ENCODE results near the gene CCL28. TPM values are rescaled to one million over a fixed set of nuclear protein-coding genes. Genes with fewer than 3 reads are reported as not detected.
"Not testable (repeated sequence)": the region's sequence is repeated elsewhere in the genome, so short reads cannot be mapped to it uniquely, and the experiment has no call there.

Gene CCL28, protein sequence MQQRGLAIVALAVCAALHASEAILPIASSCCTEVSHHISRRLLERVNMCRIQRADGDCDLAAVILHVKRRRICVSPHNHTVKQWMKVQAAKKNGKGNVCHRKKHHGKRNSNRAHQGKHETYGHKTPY
- 1 to 10 TPM in 2 of 8 experiments, under 1 TPM in 4, not detected in 2; 0.11 to 4.0 (median 0.63) TPM for total RNA-seq

DNA sequence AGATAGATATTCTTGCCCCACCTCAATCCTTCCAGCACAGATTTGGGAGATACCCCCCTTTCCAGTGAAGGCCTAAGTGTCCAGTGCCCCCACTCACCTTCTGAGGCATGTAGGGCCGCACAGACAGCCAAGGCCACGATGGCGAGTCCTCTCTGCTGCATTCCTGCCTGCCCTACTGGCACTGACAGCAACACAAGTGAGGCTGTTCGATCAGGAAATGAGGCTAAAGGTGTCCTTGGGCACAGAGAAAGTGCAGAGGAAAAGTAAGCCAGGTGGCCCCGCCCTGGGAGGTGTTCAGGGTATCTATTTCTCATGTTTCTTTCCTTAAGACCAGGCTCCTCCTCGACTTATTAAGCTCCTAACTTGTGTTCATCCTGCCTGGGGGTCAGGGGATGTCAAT lies at the start of gene CCL28:
Gene CCL28 (minus strand): TSS at position 236 of the 400 bp plus-strand sequence. CDS start 75 bp downstream, at position 161.
- in situ Hi-C loops (cut with MboI; ENCODE audit: low pct_unique_long_range_greater_than_20kb in 2 of 9, low sequenced_read_pairs in 9 of 9, unreplicated experiment in 9 of 9): no loop called here
- 20 to 90% (median 58%) methylated on average over 1 to 5 of the region's 6 CpGs; no CpG with 5 or more reads in 4 of the 10 experiments for WGBS, 10 experiments

GRCh38 chr5:43461066-43461465 lies 48.9 kb upstream of the CCL28 start:
- in situ Hi-C loops (cut with MboI; ENCODE audit: low pct_unique_long_range_greater_than_20kb in 2 of 9, low sequenced_read_pairs in 9 of 9, unreplicated experiment in 9 of 9): no loop called here
- 100% methylated on average over 1 of the region's 1 CpG; no CpG with 5 or more reads in 7 of the 10 experiments for WGBS, 10 experiments
- H3K4me3 ChIP-seq: no peak overlapping the region
- no peak for ATAC-seq (replicated peaks in 6 of 8)
- no peaks in the 10 kb centered on the region for H3K4me1 ChIP-seq (replicated peaks in 1 of 2)
- H3K27ac ChIP-seq: no peak overlapping the region

More for the DNA sequence above, at the start of gene CCL28:
- no peak within 1 kb of the TSS for H3K27ac ChIP-seq
- no peaks in the 10 kb centered on the region for H3K4me1 ChIP-seq (replicated peaks in 1 of 2)
- no peak within 1 kb of the TSS for H3K4me3 ChIP-seq
- no peak for ATAC-seq (replicated peaks in 6 of 8)

- WGBS, 10 experiments: 79 to 100% (median 96%) methylated on average over 1 to 3 of the region's 3 CpGs; no CpG with 5 or more reads in 1 of the 10 experiments
- no peak for ATAC-seq (replicated peaks in 6 of 8)
- H3K4me3 ChIP-seq: no peak overlapping the region
- no peak overlapping the region for H3K27ac ChIP-seq
- in situ Hi-C loops (cut with MboI; ENCODE audit: low pct_unique_long_range_greater_than_20kb in 2 of 9, low sequenced_read_pairs in 9 of 9, unreplicated experiment in 9 of 9): no loop called here
- H3K4me1 ChIP-seq (replicated peaks in 1 of 2): no peaks in the 10 kb centered on the region
Measured at GRCh38 chr5:43456556-43456955, 44.4 kb upstream of the CCL28 start.

- in situ Hi-C loops (cut with MboI; ENCODE audit: low pct_unique_long_range_greater_than_20kb in 2 of 9, low sequenced_read_pairs in 9 of 9, unreplicated experiment in 9 of 9); ATAC-seq (replicated peaks in 6 of 8); H3K4me1 ChIP-seq (replicated peaks in 1 of 2); H3K4me3 ChIP-seq; H3K27ac ChIP-seq: not testable (repeated sequence)
Measured at GRCh38 chr5:43441575-43441974, 29.4 kb upstream of the CCL28 start.

DNA sequence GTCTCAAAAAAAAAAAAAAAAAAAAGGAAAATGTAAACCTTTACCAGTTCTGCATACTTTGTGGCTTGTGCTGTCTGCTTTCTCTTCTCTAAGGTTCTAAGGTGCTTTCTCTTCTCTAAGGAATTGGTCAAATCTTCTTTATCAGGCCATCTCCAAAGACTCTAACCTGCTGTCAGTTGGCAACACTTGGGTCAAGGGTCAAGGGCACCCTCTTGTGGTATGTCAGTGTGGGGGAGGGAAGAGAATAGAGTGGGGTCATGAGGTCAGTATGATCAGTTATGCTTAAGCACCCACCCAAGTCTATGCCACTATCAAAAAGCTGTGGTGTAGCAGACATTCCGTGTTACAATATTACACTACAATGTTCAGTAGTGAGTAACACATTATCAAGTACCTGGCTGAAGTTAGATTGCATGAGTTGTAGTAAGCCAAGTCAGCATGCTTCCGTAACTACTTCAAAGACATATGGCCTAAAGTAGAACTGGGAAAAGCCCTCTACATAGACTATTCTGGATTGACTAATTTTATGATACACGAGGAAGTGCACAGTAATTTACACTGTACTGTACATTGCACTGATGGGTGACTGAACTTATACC lies 25.0 kb upstream of the CCL28 start:
- Histone ChIP-seq H3K4me3 (no peak overlapping the region), H3K27ac (no peak overlapping the region), H3K4me1 (replicated peaks in 1 of 2) (no peaks in the 10 kb centered on the region)
- in situ Hi-C loops (cut with MboI; ENCODE audit: low pct_unique_long_range_greater_than_20kb in 2 of 9, low sequenced_read_pairs in 9 of 9, unreplicated experiment in 9 of 9): no loop called here
- 79 to 100% (median 94%) methylated on average over 1 to 3 of the region's 3 CpGs; no CpG with 5 or more reads in 1 of the 10 experiments for WGBS, 10 experiments
- no peak for ATAC-seq (replicated peaks in 6 of 8)

DNA sequence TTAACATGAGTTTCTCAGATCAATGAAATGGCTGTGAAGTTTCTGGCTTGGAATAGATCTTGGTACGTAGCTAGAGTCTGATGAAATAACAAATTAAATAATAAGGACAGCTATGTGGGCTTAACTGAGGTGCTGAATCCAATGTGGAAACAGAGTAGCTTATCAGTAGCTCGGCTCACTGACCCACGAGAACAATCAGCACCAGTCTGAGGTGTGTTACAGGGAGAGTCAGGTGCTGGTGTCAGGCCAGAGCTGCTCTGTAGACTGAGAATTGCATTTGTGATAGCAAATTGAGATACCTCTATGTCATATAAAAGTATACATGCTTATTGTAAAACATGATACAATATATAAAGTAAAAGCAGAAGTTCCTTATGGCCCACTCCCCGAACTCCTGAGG lies 21.2 kb upstream of the CCL28 start:
- Histone ChIP-seq H3K27ac (no peak overlapping the region), H3K4me3 (no peak overlapping the region), H3K4me1 (replicated peaks in 1 of 2) (no peaks in the 10 kb centered on the region)
- ATAC-seq (replicated peaks in 6 of 8): no peak
- in situ Hi-C loops (cut with MboI; ENCODE audit: low pct_unique_long_range_greater_than_20kb in 2 of 9, low sequenced_read_pairs in 9 of 9, unreplicated experiment in 9 of 9): no loop called here
- WGBS, 10 experiments: 49 to 100% (median 85%) methylated on average over 1 to 4 of the region's 4 CpGs; no CpG with 5 or more reads in 2 of the 10 experiments

GRCh38 chr5:43432486-43433375 lies 20.5 kb upstream of the CCL28 start:
- ATAC-seq (replicated peaks in 6 of 8): peak in 4 of 8 experiments; percentile 59 to 91 (median 84)
- Histone ChIP-seq H3K4me1 (replicated peaks in 1 of 2) (no peaks in the 10 kb centered on the region), H3K27ac (no peak overlapping the region), H3K4me3 (no peak overlapping the region)
- in situ Hi-C loops (cut with MboI; ENCODE audit: low pct_unique_long_range_greater_than_20kb in 2 of 9, low sequenced_read_pairs in 9 of 9, unreplicated experiment in 9 of 9): no loop called here
- WGBS, 10 experiments: 41 to 94% (median 80%) methylated on average over 1 to 3 of the region's 3 CpGs; no CpG with 5 or more reads in 1 of the 10 experiments

GRCh38 chr5:43429706-43430105 lies 17.5 kb upstream of the CCL28 start:
- WGBS, 10 experiments: 60 to 94% (median 88%) methylated on average over 1 to 2 of the region's 2 CpGs; no CpG with 5 or more reads in 5 of the 10 experiments
- Histone ChIP-seq H3K4me3 (no peak overlapping the region), H3K27ac (no peak overlapping the region), H3K4me1 (replicated peaks in 1 of 2) (no peaks in the 10 kb centered on the region)
- ATAC-seq (replicated peaks in 6 of 8): no peak
- in situ Hi-C loops (cut with MboI; ENCODE audit: low pct_unique_long_range_greater_than_20kb in 2 of 9, low sequenced_read_pairs in 9 of 9, unreplicated experiment in 9 of 9): no loop called here

- 80 to 100% (median 96%) methylated on average over 1 to 7 of the region's 7 CpGs for WGBS, 10 experiments
- H3K4me1 ChIP-seq (replicated peaks in 1 of 2): no peaks in the 10 kb centered on the region
- in situ Hi-C loops (cut with MboI; ENCODE audit: low pct_unique_long_range_greater_than_20kb in 2 of 9, low sequenced_read_pairs in 9 of 9, unreplicated experiment in 9 of 9): no loop called here
- no peak for ATAC-seq (replicated peaks in 6 of 8)
- no peak overlapping the region for H3K4me3 ChIP-seq
- no peak overlapping the region for H3K27ac ChIP-seq
Measured at GRCh38 chr5:43429016-43429415, 16.8 kb upstream of the CCL28 start.

GRCh38 chr5:43427306-43427705 lies 15.1 kb upstream of the CCL28 start:
- Histone ChIP-seq H3K4me1 (replicated peaks in 1 of 2) (no peaks in the 10 kb centered on the region), H3K4me3 (no peak overlapping the region), H3K27ac (no peak overlapping the region)
- no peak for ATAC-seq (replicated peaks in 6 of 8)
- WGBS, 10 experiments: 30 to 100% (median 66%) methylated on average over 2 to 4 of the region's 4 CpGs; no CpG with 5 or more reads in 2 of the 10 experiments
- in situ Hi-C loops (cut with MboI; ENCODE audit: low pct_unique_long_range_greater_than_20kb in 2 of 9, low sequenced_read_pairs in 9 of 9, unreplicated experiment in 9 of 9): no loop called here

GRCh38 chr5:43425983-43426382 lies 13.8 kb upstream of the CCL28 start:
- 0 to 100% (median 21%) methylated on average over 1 to 2 of the region's 2 CpGs; no CpG with 5 or more reads in 5 of the 10 experiments for WGBS, 10 experiments
- no peak overlapping the region for H3K27ac ChIP-seq
- peak in 2 of 8 experiments; percentile 65 to 75 for ATAC-seq (replicated peaks in 6 of 8)
- in situ Hi-C loops (cut with MboI; ENCODE audit: low pct_unique_long_range_greater_than_20kb in 2 of 9, low sequenced_read_pairs in 9 of 9, unreplicated experiment in 9 of 9): no loop called here
- no peak overlapping the region for H3K4me3 ChIP-seq
- H3K4me1 ChIP-seq (replicated peaks in 1 of 2): no peaks in the 10 kb centered on the region

GRCh38 chr5:43423086-43423485 lies 10.9 kb upstream of the CCL28 start:
- WGBS, 10 experiments: 50 to 88% (median 73%) methylated on average over 1 to 5 of the region's 6 CpGs
- not testable (repeated sequence) for ATAC-seq (replicated peaks in 6 of 8)

DNA sequence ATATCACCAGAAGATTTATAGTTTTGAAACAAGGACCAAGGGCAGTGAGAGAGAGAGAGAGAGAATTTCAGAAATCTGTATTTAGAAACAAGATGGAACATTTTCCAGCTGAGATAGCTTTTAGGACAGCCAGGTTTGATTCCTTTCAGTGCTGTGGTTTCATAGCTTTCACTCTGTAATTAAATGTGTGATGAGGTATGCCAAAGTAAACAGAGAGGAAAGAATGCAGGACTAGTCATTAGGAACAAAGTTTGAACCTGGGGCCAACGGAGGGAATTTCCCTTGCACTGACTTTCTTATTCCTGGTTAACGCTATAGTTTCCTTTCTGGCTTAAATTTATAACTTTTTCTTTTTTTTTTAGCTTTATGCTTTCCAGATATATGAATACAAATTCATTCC lies 10.0 kb upstream of the CCL28 start:
- WGBS, 10 experiments: 20 to 89% (median 73%) methylated on average over 2 of the region's 2 CpGs; no CpG with 5 or more reads in 1 of the 10 experiments
- in situ Hi-C loops (cut with MboI; ENCODE audit: low pct_unique_long_range_greater_than_20kb in 2 of 9, low sequenced_read_pairs in 9 of 9, unreplicated experiment in 9 of 9): no loop called here
- ATAC-seq (replicated peaks in 6 of 8): peak in 2 of 8 experiments; percentile 32 to 42
- no peaks in the 10 kb centered on the region for H3K4me1 ChIP-seq (replicated peaks in 1 of 2)
- no peak overlapping the region for H3K4me3 ChIP-seq
- H3K27ac ChIP-seq: no peak overlapping the region

More at GRCh38 chr5:43423086-43423485, 10.9 kb upstream of the CCL28 start:
- H3K4me3 ChIP-seq; H3K4me1 ChIP-seq (replicated peaks in 1 of 2); in situ Hi-C loops (cut with MboI; ENCODE audit: low pct_unique_long_range_greater_than_20kb in 2 of 9, low sequenced_read_pairs in 9 of 9, unreplicated experiment in 9 of 9); H3K27ac ChIP-seq: not testable (repeated sequence)

Measured in motor neuron (in vitro differentiated cells).